ENCODE data around the gene ADAMTS18. TPM values are rescaled to one million over a fixed set of nuclear protein-coding genes. Genes with fewer than 3 reads are reported as not detected.
"Not testable (repeated sequence)": the region's sequence is repeated elsewhere in the genome, so short reads cannot be mapped to it uniquely, and the experiment has no call there.

Gene ADAMTS18, protein sequence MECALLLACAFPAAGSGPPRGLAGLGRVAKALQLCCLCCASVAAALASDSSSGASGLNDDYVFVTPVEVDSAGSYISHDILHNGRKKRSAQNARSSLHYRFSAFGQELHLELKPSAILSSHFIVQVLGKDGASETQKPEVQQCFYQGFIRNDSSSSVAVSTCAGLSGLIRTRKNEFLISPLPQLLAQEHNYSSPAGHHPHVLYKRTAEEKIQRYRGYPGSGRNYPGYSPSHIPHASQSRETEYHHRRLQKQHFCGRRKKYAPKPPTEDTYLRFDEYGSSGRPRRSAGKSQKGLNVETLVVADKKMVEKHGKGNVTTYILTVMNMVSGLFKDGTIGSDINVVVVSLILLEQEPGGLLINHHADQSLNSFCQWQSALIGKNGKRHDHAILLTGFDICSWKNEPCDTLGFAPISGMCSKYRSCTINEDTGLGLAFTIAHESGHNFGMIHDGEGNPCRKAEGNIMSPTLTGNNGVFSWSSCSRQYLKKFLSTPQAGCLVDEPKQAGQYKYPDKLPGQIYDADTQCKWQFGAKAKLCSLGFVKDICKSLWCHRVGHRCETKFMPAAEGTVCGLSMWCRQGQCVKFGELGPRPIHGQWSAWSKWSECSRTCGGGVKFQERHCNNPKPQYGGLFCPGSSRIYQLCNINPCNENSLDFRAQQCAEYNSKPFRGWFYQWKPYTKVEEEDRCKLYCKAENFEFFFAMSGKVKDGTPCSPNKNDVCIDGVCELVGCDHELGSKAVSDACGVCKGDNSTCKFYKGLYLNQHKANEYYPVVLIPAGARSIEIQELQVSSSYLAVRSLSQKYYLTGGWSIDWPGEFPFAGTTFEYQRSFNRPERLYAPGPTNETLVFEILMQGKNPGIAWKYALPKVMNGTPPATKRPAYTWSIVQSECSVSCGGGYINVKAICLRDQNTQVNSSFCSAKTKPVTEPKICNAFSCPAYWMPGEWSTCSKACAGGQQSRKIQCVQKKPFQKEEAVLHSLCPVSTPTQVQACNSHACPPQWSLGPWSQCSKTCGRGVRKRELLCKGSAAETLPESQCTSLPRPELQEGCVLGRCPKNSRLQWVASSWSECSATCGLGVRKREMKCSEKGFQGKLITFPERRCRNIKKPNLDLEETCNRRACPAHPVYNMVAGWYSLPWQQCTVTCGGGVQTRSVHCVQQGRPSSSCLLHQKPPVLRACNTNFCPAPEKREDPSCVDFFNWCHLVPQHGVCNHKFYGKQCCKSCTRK (N-terminal part only)
- 4.9 TPM for polyA plus RNA-seq (2013, experiment 1 of 2)
- 10.0 TPM for polyA plus RNA-seq (2013, experiment 2 of 2)

DNA sequence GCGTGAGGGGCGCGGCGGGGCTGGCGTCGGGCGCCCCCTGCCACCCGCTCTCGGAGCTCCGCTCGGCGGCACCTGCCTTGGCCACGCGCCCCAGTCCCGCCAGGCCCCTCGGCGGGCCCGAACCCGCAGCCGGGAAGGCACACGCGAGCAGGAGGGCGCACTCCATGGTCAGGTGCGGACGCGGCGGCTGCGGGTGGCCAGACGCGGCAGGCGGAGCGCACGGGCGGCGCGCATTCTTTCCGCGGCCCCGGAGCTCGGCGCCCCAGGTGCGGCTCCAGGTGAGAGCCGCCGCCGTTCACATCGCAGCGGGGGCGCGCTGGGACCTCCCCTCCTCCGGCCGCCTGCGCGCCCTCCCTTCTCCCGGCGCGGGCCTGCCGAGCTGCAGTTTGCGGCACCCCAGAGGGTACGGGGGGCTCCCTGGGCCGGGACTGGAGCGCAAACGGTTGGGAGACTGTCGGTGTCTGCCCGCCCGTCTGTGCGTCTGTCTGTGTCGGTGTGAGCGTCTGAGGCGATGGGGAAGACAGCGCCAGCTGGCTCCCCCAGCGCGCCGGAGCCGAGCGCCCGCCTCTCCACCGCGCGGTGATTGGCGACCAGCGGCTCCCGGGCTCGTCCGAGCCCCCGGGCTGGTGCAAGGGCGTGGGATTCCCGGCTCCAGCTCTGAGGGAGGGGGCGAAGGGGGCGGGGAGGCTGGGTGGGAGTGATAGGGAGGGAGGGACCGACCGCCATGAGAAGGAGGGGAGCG is at the start of gene ADAMTS18:
Gene ADAMTS18, minus strand, starts transcription at position 505 of the 742 bp plus-strand sequence. Its CDS starts 339 bp downstream, at position 166.
- peaks cover 16% of the 10 kb centered on the region for H3K4me1 ChIP-seq (ENCODE audit: control insufficient read depth, insufficient read depth, low read length, poor library complexity, severe bottlenecking)
- peak within 1 kb of the TSS; percentile 48 for H3K4me3 ChIP-seq (ENCODE audit: extremely low read depth, insufficient read depth, low read length, poor library complexity, severe bottlenecking)
- no peak within 1 kb of the TSS for H3K27ac ChIP-seq (ENCODE audit: low read depth, low read length, severe bottlenecking)
- WGBS, 2 experiments (ENCODE audit: insufficient coverage in 2 of 2), result 0% methylated on average over 61 to 76 of the region's 92 CpGs
- no peaks in the 10 kb centered on the region for H3K9me3 ChIP-seq (ENCODE audit: control insufficient read depth, low read length)
- peaks cover 3% of the 10 kb centered on the region for H3K36me3 ChIP-seq (ENCODE audit: control insufficient read depth, insufficient read depth, low read length)

DNA sequence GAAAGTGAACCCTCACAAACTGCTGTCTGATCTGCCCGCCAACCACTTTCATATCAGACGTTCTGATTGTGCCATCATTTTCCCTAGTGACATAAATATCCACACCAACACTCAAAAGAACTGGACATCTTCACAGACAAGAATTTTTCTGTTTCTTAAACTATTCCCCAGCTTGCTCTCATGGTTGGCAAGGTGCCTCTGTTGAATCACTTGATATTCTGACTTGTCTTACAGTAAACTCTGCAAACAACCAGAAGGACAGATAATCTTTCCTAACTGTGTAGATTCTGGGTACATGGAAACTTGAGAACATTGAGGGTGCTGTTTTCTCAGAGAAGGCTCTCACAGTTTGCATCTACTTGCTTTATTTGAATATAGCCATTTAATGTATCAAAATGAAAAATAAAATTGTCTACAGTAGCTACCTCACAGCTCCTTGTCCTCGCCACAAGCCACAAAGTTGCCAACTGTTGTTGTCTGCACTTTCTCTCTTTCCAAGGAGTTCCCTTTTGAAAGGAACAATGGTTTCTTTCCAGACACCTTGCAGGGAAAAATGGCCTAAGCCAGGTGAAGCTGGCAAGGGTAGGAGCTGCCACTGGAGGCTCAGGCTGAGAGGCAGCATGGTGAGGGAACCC is 46.0 kb upstream of the ADAMTS18 start:
- no peaks in the 10 kb centered on the region for H3K4me1 ChIP-seq (ENCODE audit: control insufficient read depth, insufficient read depth, low read length, poor library complexity, severe bottlenecking)
- H3K27ac ChIP-seq (ENCODE audit: low read depth, low read length, severe bottlenecking), result no peak overlapping the region
- no peaks in the 10 kb centered on the region for H3K36me3 ChIP-seq (ENCODE audit: control insufficient read depth, insufficient read depth, low read length)
- no peaks in the 10 kb centered on the region for H3K9me3 ChIP-seq (ENCODE audit: control insufficient read depth, low read length)
- H3K4me3 ChIP-seq (ENCODE audit: extremely low read depth, insufficient read depth, low read length, poor library complexity, severe bottlenecking), result no peak overlapping the region
- WGBS, 2 experiments (ENCODE audit: insufficient coverage in 2 of 2), result 85 to 100% methylated on average over 2 to 3 of the region's 3 CpGs

DNA sequence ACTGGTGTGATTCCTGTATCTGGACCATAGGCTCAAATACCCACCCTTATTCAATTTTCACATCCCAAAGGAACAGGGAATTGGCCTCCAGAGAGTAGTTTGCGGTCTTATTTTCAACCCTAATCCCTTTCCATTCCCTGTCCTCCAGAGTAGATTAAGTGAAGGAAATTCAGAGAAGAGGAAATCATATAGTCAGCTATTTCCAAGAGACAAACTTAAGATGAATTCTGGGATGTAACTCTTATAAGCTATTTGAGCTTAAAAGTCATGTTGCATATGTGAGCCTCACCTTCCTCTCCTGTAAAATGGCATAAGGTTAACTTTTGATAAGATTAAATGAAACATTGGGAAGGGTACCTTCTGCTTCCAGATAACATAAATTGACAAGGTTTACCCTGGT is 37.4 kb upstream of the ADAMTS18 start:
- WGBS, 2 experiments (ENCODE audit: insufficient coverage in 2 of 2), result no CpG with 5 or more reads among the region's 1 CpG
- Histone ChIP-seq H3K4me1 (ENCODE audit: control insufficient read depth, insufficient read depth, low read length, poor library complexity, severe bottlenecking) (peaks cover 3% of the 10 kb centered on the region), H3K4me3 (ENCODE audit: extremely low read depth, insufficient read depth, low read length, poor library complexity, severe bottlenecking) (no peak overlapping the region), H3K9me3 (ENCODE audit: control insufficient read depth, low read length) (no peaks in the 10 kb centered on the region), H3K27ac (ENCODE audit: low read depth, low read length, severe bottlenecking) (no peak overlapping the region), H3K36me3 (ENCODE audit: control insufficient read depth, insufficient read depth, low read length) (no peaks in the 10 kb centered on the region)

DNA sequence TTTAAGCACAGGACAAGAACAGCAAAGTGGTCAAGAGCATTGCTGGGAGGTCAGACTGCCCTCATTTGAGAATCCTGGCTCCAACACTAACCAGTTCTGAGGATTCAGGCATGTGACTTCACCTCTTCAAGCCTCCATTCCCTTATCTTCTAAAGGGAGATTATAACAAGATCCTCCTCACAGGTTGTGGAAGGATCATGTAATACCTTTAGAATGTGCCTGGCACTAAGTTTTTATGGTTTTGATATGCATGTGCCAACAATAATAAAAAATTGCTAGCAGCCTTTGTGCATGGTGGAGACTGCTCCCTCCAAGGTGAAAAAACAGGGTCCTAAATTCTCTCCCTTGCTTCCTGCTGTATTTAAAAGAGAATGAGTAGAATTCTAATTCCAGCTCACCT is 36.0 kb upstream of the ADAMTS18 start:
- H3K4me3 ChIP-seq (ENCODE audit: extremely low read depth, insufficient read depth, low read length, poor library complexity, severe bottlenecking), result no peak overlapping the region
- H3K36me3 ChIP-seq (ENCODE audit: control insufficient read depth, insufficient read depth, low read length), result no peaks in the 10 kb centered on the region
- no peak overlapping the region for H3K27ac ChIP-seq (ENCODE audit: low read depth, low read length, severe bottlenecking)
- H3K4me1 ChIP-seq (ENCODE audit: control insufficient read depth, insufficient read depth, low read length, poor library complexity, severe bottlenecking), result peaks cover 3% of the 10 kb centered on the region
- H3K9me3 ChIP-seq (ENCODE audit: control insufficient read depth, low read length), result no peaks in the 10 kb centered on the region

DNA sequence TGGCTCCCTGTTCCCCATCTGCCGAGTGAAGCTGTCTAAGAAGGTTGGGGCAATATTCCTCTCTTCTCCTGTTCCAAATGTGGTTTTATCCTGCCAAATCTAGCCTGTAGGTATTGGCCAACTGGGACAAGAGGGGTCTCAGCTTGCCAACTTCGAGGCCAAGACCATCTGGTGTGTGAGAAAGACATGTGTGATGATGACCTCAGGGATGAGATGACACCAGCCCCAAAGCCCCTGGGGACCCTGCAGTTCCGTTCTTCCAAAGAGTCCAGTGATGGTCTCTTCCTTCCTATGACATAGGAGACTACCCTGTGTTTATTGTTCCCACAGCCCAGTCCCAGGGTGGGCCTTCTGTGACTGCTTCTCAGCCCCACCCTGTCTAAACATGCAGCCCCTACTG is 34.8 kb upstream of the ADAMTS18 start:
- H3K4me1 ChIP-seq (ENCODE audit: control insufficient read depth, insufficient read depth, low read length, poor library complexity, severe bottlenecking), result peaks cover 3% of the 10 kb centered on the region
- H3K36me3 ChIP-seq (ENCODE audit: control insufficient read depth, insufficient read depth, low read length), result no peaks in the 10 kb centered on the region
- H3K27ac ChIP-seq (ENCODE audit: low read depth, low read length, severe bottlenecking), result no peak overlapping the region
- H3K9me3 ChIP-seq (ENCODE audit: control insufficient read depth, low read length), result no peaks in the 10 kb centered on the region
- 76 to 100% methylated on average over 2 to 3 of the region's 3 CpGs for WGBS, 2 experiments (ENCODE audit: insufficient coverage in 2 of 2)
- no peak overlapping the region for H3K4me3 ChIP-seq (ENCODE audit: extremely low read depth, insufficient read depth, low read length, poor library complexity, severe bottlenecking)

DNA sequence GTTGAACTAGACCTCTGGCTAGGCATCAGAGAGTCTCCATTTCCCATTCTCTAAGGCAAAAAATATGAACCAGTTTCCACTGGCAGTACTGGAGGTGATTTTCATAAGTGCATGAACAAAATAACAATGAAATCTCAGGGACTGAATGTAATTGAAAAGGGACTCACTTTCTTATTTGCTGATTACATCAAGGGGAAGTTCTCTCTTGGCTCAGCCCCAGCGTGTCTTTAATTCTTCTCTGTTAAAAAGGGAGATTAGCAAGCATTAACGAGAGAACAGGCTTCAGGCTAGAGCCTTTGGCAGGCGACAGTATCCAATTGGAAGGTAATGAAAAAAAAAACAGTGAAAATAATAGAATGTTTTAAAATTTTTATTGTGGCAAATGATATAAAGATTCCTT is 34.0 kb upstream of the ADAMTS18 start:
- Histone ChIP-seq H3K9me3 (ENCODE audit: control insufficient read depth, low read length) (no peaks in the 10 kb centered on the region), H3K4me3 (ENCODE audit: extremely low read depth, insufficient read depth, low read length, poor library complexity, severe bottlenecking) (no peak overlapping the region), H3K36me3 (ENCODE audit: control insufficient read depth, insufficient read depth, low read length) (no peaks in the 10 kb centered on the region), H3K4me1 (ENCODE audit: control insufficient read depth, insufficient read depth, low read length, poor library complexity, severe bottlenecking) (peaks cover 3% of the 10 kb centered on the region), H3K27ac (ENCODE audit: low read depth, low read length, severe bottlenecking) (no peak overlapping the region)
- 60 to 79% methylated on average over 2 to 3 of the region's 3 CpGs for WGBS, 2 experiments (ENCODE audit: insufficient coverage in 2 of 2)

DNA sequence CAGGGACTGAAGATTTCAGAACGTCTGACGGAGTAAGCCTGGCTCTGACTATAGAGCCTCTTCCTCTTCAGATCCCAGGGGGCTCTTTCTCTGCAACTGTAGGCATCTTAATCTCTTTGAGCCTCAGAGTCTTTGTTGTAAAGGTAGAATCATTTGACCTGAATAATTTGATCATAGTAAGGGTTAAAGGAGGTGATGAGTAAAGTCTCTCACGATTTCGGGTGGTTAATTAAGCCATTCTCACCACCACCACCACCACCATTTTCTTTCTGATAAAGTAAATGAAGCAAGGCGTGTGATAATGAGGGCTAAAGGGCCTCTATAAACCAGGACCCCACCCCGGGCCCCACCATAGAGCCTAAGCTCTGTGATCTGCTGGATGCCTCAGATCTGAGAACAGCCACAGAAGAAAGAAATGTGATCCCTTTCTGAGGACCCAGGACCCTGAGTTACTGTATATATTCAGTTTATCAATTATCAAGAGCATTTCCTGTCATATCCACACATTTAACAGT is 33.0 kb upstream of the ADAMTS18 start:
- Histone ChIP-seq H3K4me1 (ENCODE audit: control insufficient read depth, insufficient read depth, low read length, poor library complexity, severe bottlenecking) (peaks cover 5% of the 10 kb centered on the region), H3K4me3 (ENCODE audit: extremely low read depth, insufficient read depth, low read length, poor library complexity, severe bottlenecking) (no peak overlapping the region), H3K27ac (ENCODE audit: low read depth, low read length, severe bottlenecking) (no peak overlapping the region), H3K9me3 (ENCODE audit: control insufficient read depth, low read length) (no peaks in the 10 kb centered on the region), H3K36me3 (ENCODE audit: control insufficient read depth, insufficient read depth, low read length) (no peaks in the 10 kb centered on the region)
- 68 to 75% methylated on average over 2 to 3 of the region's 6 CpGs for whole genome bisulfite sequencing, 2 experiments (ENCODE audit: insufficient coverage in 2 of 2)

DNA sequence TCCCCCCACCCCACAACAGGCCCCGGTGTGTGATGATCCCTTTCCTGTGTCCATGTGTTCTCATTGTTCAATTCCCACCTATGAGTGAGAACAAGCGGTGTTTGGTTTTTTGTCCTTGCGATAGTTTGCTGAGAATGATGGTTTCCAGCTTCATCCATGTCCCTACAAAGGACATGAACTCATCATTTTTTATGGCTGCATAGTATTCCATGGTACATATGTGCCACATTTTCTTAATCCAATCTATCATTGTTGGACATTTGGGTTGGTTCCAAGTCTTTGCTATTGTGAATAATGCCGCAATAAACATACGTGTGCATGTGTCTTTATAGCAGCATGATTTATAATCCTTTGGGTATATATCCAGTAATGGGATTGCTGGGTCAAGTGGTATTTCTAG is 28.8 kb upstream of the ADAMTS18 start:
- H3K9me3 ChIP-seq (ENCODE audit: control insufficient read depth, low read length); H3K4me1 ChIP-seq (ENCODE audit: control insufficient read depth, insufficient read depth, low read length, poor library complexity, severe bottlenecking); H3K36me3 ChIP-seq (ENCODE audit: control insufficient read depth, insufficient read depth, low read length); H3K27ac ChIP-seq (ENCODE audit: low read depth, low read length, severe bottlenecking); H3K4me3 ChIP-seq (ENCODE audit: extremely low read depth, insufficient read depth, low read length, poor library complexity, severe bottlenecking): not testable (repeated sequence)
- WGBS, 2 experiments (ENCODE audit: insufficient coverage in 2 of 2), result no CpG with 5 or more reads among the region's 5 CpGs

DNA sequence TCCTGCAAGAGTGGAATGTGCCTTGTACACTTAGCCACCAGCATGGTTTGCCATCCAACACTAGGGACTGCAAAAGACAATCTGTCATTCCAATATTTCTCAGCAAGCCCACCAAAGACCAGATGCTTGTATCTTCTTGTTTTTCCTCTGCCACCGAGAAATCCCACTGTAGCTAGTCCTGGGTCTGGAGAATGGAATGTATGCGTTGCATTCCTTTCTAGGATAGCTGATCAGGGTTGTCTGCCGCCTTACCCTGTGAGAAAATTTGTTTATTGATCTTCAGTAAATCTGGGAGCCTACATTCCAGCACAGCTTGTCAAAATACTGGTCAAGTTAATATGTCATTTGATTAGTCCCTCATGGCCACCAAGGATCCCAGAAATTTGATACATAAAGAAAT is 28.1 kb upstream of the ADAMTS18 start:
- peaks cover 9% of the 10 kb centered on the region for H3K4me1 ChIP-seq (ENCODE audit: control insufficient read depth, insufficient read depth, low read length, poor library complexity, severe bottlenecking)
- H3K9me3 ChIP-seq (ENCODE audit: control insufficient read depth, low read length), result no peaks in the 10 kb centered on the region
- 39% methylated on average over 3 of the region's 3 CpGs; no CpG with 5 or more reads in 1 of the 2 experiments for WGBS, 2 experiments (ENCODE audit: insufficient coverage in 2 of 2)
- no peaks in the 10 kb centered on the region for H3K36me3 ChIP-seq (ENCODE audit: control insufficient read depth, insufficient read depth, low read length)
- peak overlapping the region; percentile 74 for H3K27ac ChIP-seq (ENCODE audit: low read depth, low read length, severe bottlenecking)
- H3K4me3 ChIP-seq (ENCODE audit: extremely low read depth, insufficient read depth, low read length, poor library complexity, severe bottlenecking), result no peak overlapping the region

All from mesodermal cell (in vitro differentiated cells).